SK-N-SH (cell line): Measurements from ENCODE around the gene PTH2. TPM values are rescaled to one million over a fixed set of nuclear protein-coding genes. Genes with fewer than 3 reads are reported as not detected.

Experiments used
- CTCF ChIA-PET: fragments of 300-600, 350-600 bp; formaldehyde crosslinking; extraction: SDS; loops from one replicate; lab custom pipeline; 2021; lab: Yijun Ruan, JAX
- POLR2A ChIA-PET: fragments of 350-600 bp; sonication (Branson Sonifier 250); formaldehyde crosslinking; extraction: SDS; loops from one replicate; lab custom pipeline; 2020; ENCODE audit warnings: antibody characterized with exemption, inconsistent platforms; lab: Yijun Ruan, JAX
- DNase-seq: peaks from one replicate; pipeline ENCODE4 v3.0.0; 2012
- H2AFZ ChIP-seq: fragments of 200-600 bp; sonication (generic); 2 replicates; pipeline ENCODE4 v1.8.1; 2016; ENCODE audit warnings: antibody characterized with exemption, mild to moderate bottlenecking, low read depth
- H3F3A ChIP-seq: fragments of 200-600 bp; sonication (generic); replicated peaks from 2 replicates; pipeline ENCODE3; 2016; ENCODE audit warnings: antibody characterized with exemption, mild to moderate bottlenecking; ENCODE audit not compliant: insufficient read depth
- H3K27ac ChIP-seq, 2 experiments: fragments of 200-500 bp in 1 of 2; fragments of 200-600 bp in 1 of 2; sonication (Bioruptor generic) in 1 of 2; sonication (generic), shearing (Covaris generic) in 1 of 2; 2 replicates each; pipeline versions ENCODE4 v1.5.1 to v1.6.1; 2014 to 2016; ENCODE audit warnings: low read depth in 2 of 2, inconsistent platforms in 1 of 2, low read length in 1 of 2, mild to moderate bottlenecking in 1 of 2, mixed read lengths in 1 of 2
- H3K27me3 ChIP-seq: fragments of 200-600 bp; sonication (generic), shearing (Covaris generic); 2 replicates; pipeline ENCODE4 v1.6.1; 2016; ENCODE audit warnings: mixed run types; ENCODE audit not compliant: insufficient read depth
- H3K36me3 ChIP-seq, 2 experiments: fragments of 200-500 bp in 1 of 2; fragments of 200-600 bp in 1 of 2; sonication (Bioruptor generic) in 1 of 2; sonication (generic) in 1 of 2; replicated peaks in 1 of 2; 2 replicates each; pipeline versions ENCODE3 to v1.5.1; 2014 to 2016; ENCODE audit warnings: low read length in 1 of 2, mild to moderate bottlenecking in 1 of 2; ENCODE audit not compliant: insufficient read depth in 2 of 2, control insufficient read depth in 1 of 2
- H3K4me1 ChIP-seq, 2 experiments: fragments of 200-500 bp in 1 of 2; fragments of 200-600 bp in 1 of 2; sonication (Bioruptor generic) in 1 of 2; sonication (generic), shearing (Covaris generic) in 1 of 2; 2 replicates each; pipeline versions ENCODE4 v1.5.1 to v1.6.1; 2014 to 2016; ENCODE audit warnings: low read depth in 1 of 2, low read length in 1 of 2, mixed run types in 1 of 2; ENCODE audit not compliant: insufficient read depth in 2 of 2, control insufficient read depth in 1 of 2
- H3K4me2 ChIP-seq: fragments of 200-600 bp; sonication (generic), shearing (Covaris generic); 2 replicates; pipeline ENCODE4 v1.6.1; 2017; ENCODE audit warnings: mixed run types
- H3K4me3 ChIP-seq, 2 experiments: fragments of 200-500 bp in 1 of 2; fragments of 200-600 bp in 1 of 2; sonication (Bioruptor generic) in 1 of 2; sonication (generic), shearing (Covaris generic) in 1 of 2; 2 replicates each; pipeline versions ENCODE4 v1.5.1 to v1.8.1; 2014 to 2016; ENCODE audit warnings: low read depth in 2 of 2, inconsistent platforms in 1 of 2, low read length in 1 of 2, mild to moderate bottlenecking in 1 of 2, mixed read lengths in 1 of 2, moderate library complexity in 1 of 2
- H3K79me2 ChIP-seq: fragments of 200-600 bp; sonication (generic); 2 replicates; pipeline ENCODE4 v1.8.1; 2017; ENCODE audit warnings: mild to moderate bottlenecking; ENCODE audit not compliant: insufficient read depth
- H3K9ac ChIP-seq: fragments of 200-600 bp; sonication (generic); 2 replicates; pipeline ENCODE4 v1.6.1; 2017; ENCODE audit warnings: mixed run types
- H3K9me2 ChIP-seq: fragments of 200-600 bp; sonication (generic); 2 replicates; pipeline ENCODE4 v1.6.1; 2017; ENCODE audit warnings: mixed run types
- H3K9me3 ChIP-seq: fragments of 200-600 bp; sonication (generic); 2 replicates; pipeline ENCODE4 v1.6.1; 2017; ENCODE audit warnings: mixed run types, mild to moderate bottlenecking, moderate library complexity
- H4K20me1 ChIP-seq: fragments of 200-600 bp; sonication (generic); 2 replicates; pipeline ENCODE4 v1.6.1; 2017; ENCODE audit warnings: mild to moderate bottlenecking, mixed run types; ENCODE audit not compliant: insufficient read depth
- ELF1 ChIP-seq: IDR thresholded peaks from 2 replicates; pipeline ENCODE4 v1.4.0; 2012
- FOXJ3 ChIP-seq: sonication (generic); formaldehyde crosslinking; IDR thresholded peaks from 2 replicates; pipeline ENCODE4 v1.5.1; 2020; ENCODE audit warnings: mild to moderate bottlenecking, missing genetic modification reagents
- MAX ChIP-seq: IDR thresholded peaks from 2 replicates; pipeline ENCODE4 v1.4.0; 2012; ENCODE audit warnings: low read depth
- MEF2A ChIP-seq: IDR thresholded peaks from 2 replicates; pipeline ENCODE4 v1.4.0; 2012; ENCODE audit warnings: low read depth, borderline replicate concordance
- NRF1 ChIP-seq: IDR thresholded peaks from 2 replicates; pipeline ENCODE4 v1.6.1; 2012; ENCODE audit warnings: low read depth, mild to moderate bottlenecking, low read length
- PBX3 ChIP-seq: IDR thresholded peaks from 2 replicates; pipeline ENCODE4; 2012
- POLR2AphosphoS5 ChIP-seq: IDR thresholded peaks from 2 replicates; pipeline ENCODE4 v1.6.1; 2012; ENCODE audit warnings: low read depth, low read length
- SMC3 ChIP-seq: IDR thresholded peaks from 2 replicates; pipeline ENCODE4 v1.6.1; 2012; ENCODE audit warnings: low read depth, low read length, improper control_type of control experiment
- USF2 ChIP-seq: fragments of 150-350 bp; IDR thresholded peaks from 2 replicates; pipeline ENCODE4 v1.6.1; 2017; ENCODE audit warnings: antibody characterized with exemption, low read length, low read depth, borderline replicate concordance
- YY1 ChIP-seq: IDR thresholded peaks from 2 replicates; pipeline ENCODE4 v1.4.0; 2012; ENCODE audit warnings: low read depth, mild to moderate bottlenecking
- WGBS: methylation state at CpG from one replicate; pipeline ENCODE4 v1.1.6; 2017; ENCODE audit warnings: low lambda C conversion rate; 5-methylcytosine and 5-hydroxymethylcytosine counted together
- polyA plus RNA-seq, 3 experiments: library from polyadenylated mRNA; depleted of rRNA; stranded (reverse); fragments of >200 nt; gene quantifications; 2 replicates each; pipeline ENCODE4 v1.2.3, GENCODE V29; 2012

The PTH2 gene
- polyA plus RNA-seq, 1 of the 3 experiments (the other 2 are of a cell fraction), result not detected

GRCh38 chr19:49389406-49389805 lies 33.8 kb downstream of the PTH2 start:
- ChIA-PET POLR2A (no interaction called here), CTCF (interaction anchor here (3.2 to 8.8 kb wide), 5 partner anchors 9 to 54 kb away, joined by 11 to 149 read pairs (median 51); partner anchors contain the start of genes GFY and SLC17A7)
- Histone ChIP-seq H2AFZ (no peak overlapping the region), H3K4me2 (no peak overlapping the region), H4K20me1 (no peaks in the 10 kb centered on the region), H3K27me3 (peaks cover 40% of the 10 kb centered on the region), H3K4me3 (no peak overlapping the region), H3K9me3 (no peaks in the 10 kb centered on the region), H3K9ac (no peak overlapping the region), H3K9me2 (no peaks in the 10 kb centered on the region), H3F3A (peaks cover 9% of the 10 kb centered on the region), H3K4me1 (peaks cover 0 to 3% of the 10 kb centered on the region in 2 experiments; a peak in 1 of 4 replicates), H3K36me3 (no peaks in the 10 kb centered on the region), H3K27ac (no peak overlapping the region), H3K79me2 (no peaks in the 10 kb centered on the region)
- 70% methylated on average over 14 of the region's 20 CpGs for WGBS
- no peak for TF ChIP-seq MEF2A
- TF ChIP-seq USF2, result no peak
- DNase-seq, result no peak

- Histone ChIP-seq H3K4me1 (peaks cover 0 to 3% of the 10 kb centered on the region in 2 experiments; a peak in 1 of 4 replicates), H3K9ac (no peak within 1 kb of the TSS), H3K36me3 (no peaks in the 10 kb centered on the region), H3K9me2 (no peaks in the 10 kb centered on the region), H3K4me2 (peak within 1 kb of the TSS; percentile 41; the same call in 1 of the 2 replicates), H3K27ac (no peak within 1 kb of the TSS), H2AFZ (peak within 1 kb of the TSS; percentile 63; the same call in 1 of the 2 replicates), H3K79me2 (no peaks in the 10 kb centered on the region), H4K20me1 (no peaks in the 10 kb centered on the region), H3F3A (peaks cover 13% of the 10 kb centered on the region), H3K9me3 (no peaks in the 10 kb centered on the region), H3K4me3 (peak within 1 kb of the TSS in 1 of 2 experiments; percentile 9; a peak in 1 of 4 replicates), H3K27me3 (peaks cover 29% of the 10 kb centered on the region; the same call in 1 of the 2 replicates)
- no peak for TF ChIP-seq ELF1
- no peak for TF ChIP-seq SMC3
- TF ChIP-seq YY1, result no peak
- peak; percentile 35; the same call in 1 of the 2 replicates for TF ChIP-seq POLR2AphosphoS5
- TF ChIP-seq FOXJ3 (CRISPR knock-in tag), result no peak
- TF ChIP-seq PBX3, result no peak
- 0 out of 2 replicates have a peak, but pooled peaks have one; percentile 34 for TF ChIP-seq MAX
- TF ChIP-seq NRF1, result peak; percentile 75
- ChIA-PET POLR2A (no interaction called here), CTCF (interaction anchor here (1.5 to 8.8 kb wide), 2 partner anchors 13 to 56 kb away, joined by 3 to 149 read pairs; partner anchors contain the start of gene SLC17A7)
- WGBS, result 27% methylated on average over 39 of the region's 40 CpGs
- DNase-seq, result peak; percentile 87
Measured at GRCh38 chr19:49387936-49388372, 35.3 kb downstream of the PTH2 start, which contains the start of gene KASH5. KASH5 (plus strand) TSS chr19:49388249; CDS start chr19:49390884, 2,635 bp downstream.
